Measurements from ENCODE around the gene TSEN54.

- no peak for TF ChIP-seq YY1 (IDR thresholded peaks at IDR 0.05; ENCODE audit: insufficient read depth, insufficient read length)
- TF ChIP-seq SUZ12 (IDR thresholded peaks at IDR 0.05; ENCODE audit: extremely low read depth, insufficient read depth, insufficient read length), result no peak
Measured at GRCh38 chr17:75493476-75494129, 22.7 kb upstream of the TSEN54 start.

Measured in NT2/D1 (cell line).